H1 (cell line): Measurements from ENCODE around the gene KIZ. TPM values are rescaled to one million over a fixed set of nuclear protein-coding genes. Genes with fewer than 3 reads are reported as not detected.

Experiments used
- CTCF ChIA-PET: fragments of 300-600 bp; sonication (Branson Sonifier 250); formaldehyde crosslinking; loops from one replicate; lab custom pipeline; 2021; ENCODE audit not compliant: partially characterized antibody; lab: Charles Lee
- POLR2A ChIA-PET: fragments of 300-600 bp; sonication (Branson Sonifier 250); formaldehyde crosslinking; loops from one replicate; lab custom pipeline; 2021; ENCODE audit warnings: inconsistent platforms; ENCODE audit not compliant: partially characterized antibody; lab: Charles Lee
- DNase-seq, 2 experiments: peaks; one replicate each; pipeline versions ENCODE4 v3.0.0 to v3.0.0-alpha.2; 2010 to 2022; ENCODE audit warnings: low spot score in 2 of 2, low read depth in 1 of 2, mixed read lengths in 1 of 2
- FAIRE-seq: peaks from 2 replicates; lab custom pipeline; 2011; peaks lifted over from hg19 to GRCh38; lab: Jason Lieb, UNC
- H2AFZ ChIP-seq: 2 replicates; pipeline ENCODE4 v1.8.1; 2012; ENCODE audit warnings: low read length, inconsistent platforms
- H2AK5ac ChIP-seq: 2 replicates; pipeline ENCODE4 v1.6.1; 2013; ENCODE audit warnings: low read depth, low read length
- H2BK120ac ChIP-seq: replicated peaks from 2 replicates; pipeline ENCODE3; 2013; ENCODE audit warnings: low read depth, low read length, inconsistent platforms
- H2BK12ac ChIP-seq: 2 replicates; pipeline ENCODE4 v1.6.1; 2013; ENCODE audit warnings: low read depth, low read length
- H2BK15ac ChIP-seq: 2 replicates; pipeline ENCODE4 v1.6.1; 2013; ENCODE audit warnings: low read length
- H2BK20ac ChIP-seq: 2 replicates; pipeline ENCODE4 v1.6.1; 2013; ENCODE audit warnings: low read length
- H2BK5ac ChIP-seq: 2 replicates; pipeline ENCODE4 v1.6.1; 2013; ENCODE audit warnings: low read depth, low read length
- H3K14ac ChIP-seq: 2 replicates; pipeline ENCODE4 v1.6.1; 2013; ENCODE audit warnings: inconsistent platforms; ENCODE audit not compliant: insufficient read length
- H3K18ac ChIP-seq: 2 replicates; pipeline ENCODE4 v1.6.1; 2013; ENCODE audit warnings: low read length; ENCODE audit errors: extremely low read depth
- H3K23ac ChIP-seq: 2 replicates; pipeline ENCODE4 v1.6.1; 2013; ENCODE audit warnings: inconsistent platforms; ENCODE audit not compliant: insufficient read length
- H3K23me2 ChIP-seq: 2 replicates; pipeline ENCODE4 v1.6.1; 2013; ENCODE audit warnings: low read depth, low read length
- H3K27ac ChIP-seq: 2 replicates; pipeline ENCODE4 v1.6.1; 2011; ENCODE audit warnings: low read depth, low read length, inconsistent platforms
- H3K27me3 ChIP-seq, 4 experiments: replicated peaks in 1 of 4; 1 replicate in 1 of 4; 2 replicates in 3 of 4; pipeline versions ENCODE4 v1.6.1 to v1.8.1; 2011 to 2013; ENCODE audit warnings: low read length in 3 of 4, mild to moderate bottlenecking in 3 of 4, inconsistent platforms in 2 of 4, mixed read lengths in 2 of 4, moderate library complexity in 1 of 4; ENCODE audit not compliant: control insufficient read depth in 3 of 4, insufficient read depth in 3 of 4; ENCODE audit errors: extremely low read depth in 1 of 4
- H3K36me3 ChIP-seq, 4 experiments: 2 replicates each; pipeline versions ENCODE4 v1.6.1 to v1.8.1; 2011 to 2013; ENCODE audit warnings: mild to moderate bottlenecking in 4 of 4, low read length in 3 of 4, moderate library complexity in 2 of 4, control low read depth in 1 of 4, inconsistent platforms in 1 of 4; ENCODE audit not compliant: insufficient read depth in 4 of 4, control insufficient read depth in 2 of 4
- H3K4ac ChIP-seq: replicated peaks from 2 replicates; pipeline ENCODE3; 2013; ENCODE audit warnings: low read length, low read depth, mixed read lengths, inconsistent platforms; ENCODE audit not compliant: insufficient read length
- H3K4me1 ChIP-seq, 4 experiments: replicated peaks in 1 of 4; 1 replicate in 1 of 4; 2 replicates in 3 of 4; pipeline versions ENCODE4 v1.6.1 to v1.8.1; 2011 to 2013; ENCODE audit warnings: low read length in 3 of 4, inconsistent platforms in 2 of 4, mixed read lengths in 1 of 4; ENCODE audit not compliant: insufficient read depth in 4 of 4, control insufficient read depth in 3 of 4
- H3K4me2 ChIP-seq, 2 experiments: 2 replicates each; pipeline versions ENCODE4 v1.6.1 to v1.8.1; 2011 to 2013; ENCODE audit warnings: low read depth in 2 of 2, low read length in 2 of 2, control low read depth in 1 of 2, inconsistent platforms in 1 of 2, mild to moderate bottlenecking in 1 of 2; ENCODE audit not compliant: insufficient read depth in 1 of 2
- H3K4me3 ChIP-seq, 4 experiments: fragments of 200-600, 300-600 bp in 1 of 4; sonication (generic), shearing (Covaris generic), sonication (Bioruptor Twin) in 1 of 4; 2 replicates each; pipeline versions ENCODE4 v1.5.1 to v1.8.1; 2011 to 2016; ENCODE audit warnings: low read length in 4 of 4, low read depth in 3 of 4, control low read depth in 2 of 4, inconsistent platforms in 2 of 4, mild to moderate bottlenecking in 2 of 4, mixed read lengths in 1 of 4, moderate library complexity in 1 of 4; ENCODE audit not compliant: insufficient read depth in 2 of 4; ENCODE audit errors: extremely low read depth in 1 of 4
- H3K56ac ChIP-seq: replicated peaks from 2 replicates; pipeline ENCODE3; 2013; ENCODE audit warnings: low read depth, mild to moderate bottlenecking, mixed read lengths, low read length, inconsistent platforms; ENCODE audit not compliant: insufficient read length
- H3K79me1 ChIP-seq: 2 replicates; pipeline ENCODE4 v1.6.1; 2013; ENCODE audit warnings: low read depth, low read length, control low read depth
- H3K79me2 ChIP-seq, 2 experiments: 2 replicates each; pipeline versions ENCODE4 v1.6.1 to v1.8.1; 2012 to 2013; ENCODE audit warnings: low read length in 2 of 2, mild to moderate bottlenecking in 2 of 2, inconsistent platforms in 1 of 2; ENCODE audit not compliant: insufficient read depth in 2 of 2, control insufficient read depth in 1 of 2
- H3K9ac ChIP-seq, 4 experiments: replicated peaks in 1 of 4; 1 replicate in 1 of 4; 2 replicates in 3 of 4; pipeline versions ENCODE4 v1.6.1 to v1.8.1; 2011 to 2013; ENCODE audit warnings: low read depth in 3 of 4, low read length in 3 of 4, control low read depth in 2 of 4, mild to moderate bottlenecking in 2 of 4, moderate library complexity in 2 of 4, inconsistent platforms in 1 of 4; ENCODE audit errors: extremely low read depth in 1 of 4
- H3K9me3 ChIP-seq, 2 experiments: 2 replicates each; pipeline versions ENCODE4 v1.6.1 to v1.8.1; 2012 to 2013; ENCODE audit warnings: mild to moderate bottlenecking in 2 of 2, moderate library complexity in 2 of 2, control low read depth in 1 of 2, inconsistent platforms in 1 of 2, low read depth in 1 of 2, low read length in 1 of 2, mixed read lengths in 1 of 2; ENCODE audit not compliant: insufficient read depth in 2 of 2
- H4K20me1 ChIP-seq, 2 experiments: replicated peaks in 1 of 2; 2 replicates each; pipeline versions ENCODE3 to v1.8.1; 2011 to 2013; ENCODE audit warnings: inconsistent platforms in 2 of 2, low read length in 2 of 2, mild to moderate bottlenecking in 1 of 2; ENCODE audit not compliant: insufficient read depth in 2 of 2, control insufficient read depth in 1 of 2
- H4K5ac ChIP-seq: 2 replicates; pipeline ENCODE4 v1.6.1; 2013; ENCODE audit warnings: low read length, low read depth, mixed read lengths, inconsistent platforms; ENCODE audit not compliant: insufficient read length
- H4K8ac ChIP-seq: 2 replicates; pipeline ENCODE4 v1.8.0; 2013; ENCODE audit warnings: mild to moderate bottlenecking, moderate library complexity, low read length, inconsistent platforms; ENCODE audit not compliant: insufficient read depth; ENCODE audit errors: extremely low read depth
- H4K91ac ChIP-seq: replicated peaks from 2 replicates; pipeline ENCODE3; 2013; ENCODE audit warnings: low read length, mixed read lengths, inconsistent platforms; ENCODE audit not compliant: insufficient read length
- CHD1 ChIP-seq: IDR thresholded peaks from 2 replicates; pipeline ENCODE4 v1.6.1; 2012; ENCODE audit warnings: low read depth, low read length, improper control_type of control experiment
- CHD2 ChIP-seq: IDR thresholded peaks from 2 replicates; pipeline ENCODE4 v1.6.1; 2012; ENCODE audit warnings: low read length, improper control_type of control experiment
- HDAC2 ChIP-seq, 2 experiments: fragments of 300-600 bp in 1 of 2; sonication (generic) in 1 of 2; IDR thresholded peaks; 2 replicates each; pipeline ENCODE4 v1.6.1; 2011 to 2012; ENCODE audit warnings: low read depth in 2 of 2, low read length in 2 of 2, mild to moderate bottlenecking in 2 of 2, moderate library complexity in 2 of 2, borderline replicate concordance in 1 of 2, inconsistent platforms in 1 of 2
- POLR2A ChIP-seq, 2 experiments: IDR thresholded peaks; 1 replicate in 1 of 2; 2 replicates in 1 of 2; pipeline ENCODE4 v1.6.1; 2011; ENCODE audit warnings: low read depth in 2 of 2, low read length in 2 of 2, mild to moderate bottlenecking in 2 of 2; ENCODE audit errors: control extremely low read depth in 1 of 2
- POU5F1 ChIP-seq: IDR thresholded peaks from 2 replicates; pipeline ENCODE4 v1.6.1; 2011; ENCODE audit warnings: low read depth, mild to moderate bottlenecking, low read length, moderate library complexity
- TAF1 ChIP-seq: IDR thresholded peaks from 2 replicates; pipeline ENCODE4 v1.6.1; 2011; ENCODE audit warnings: mild to moderate bottlenecking, low read depth, low read length
- TBP ChIP-seq: IDR thresholded peaks from 2 replicates; pipeline ENCODE4 v1.6.1; 2011; ENCODE audit warnings: low read depth, low read length, improper control_type of control experiment
- TCF12 ChIP-seq: IDR thresholded peaks from 2 replicates; pipeline ENCODE4 v1.6.1; 2011; ENCODE audit warnings: low read depth, mild to moderate bottlenecking, low read length
- WGBS, 2 experiments: shearing (Covaris generic) in 1 of 2; methylation state at CpG; one replicate each; pipeline versions ENCODE4 v1.1.6 to v1.1.7; 2013 to 2015; ENCODE audit warnings: low lambda C conversion rate in 2 of 2, mixed read lengths in 2 of 2, inconsistent platforms in 1 of 2, low coverage in 1 of 2, missing lambda C conversion rate in 1 of 2; ENCODE audit not compliant: insufficient replicate concordance in 2 of 2, insufficient coverage in 1 of 2, insufficient read length in 1 of 2; ENCODE audit errors: extremely low coverage in 1 of 2, missing lambda C conversion rate in 1 of 2; 5-methylcytosine and 5-hydroxymethylcytosine counted together
- polyA plus RNA-seq, 7 experiments: library from polyadenylated mRNA; depleted of rRNA in 3 of 7; stranded (reverse) in 5 of 7; unstranded in 2 of 7; fragments of >200 nt in 5 of 7; fragments of 200-250 nt in 2 of 7; gene quantifications; 1 replicate in 5 of 7; 2 replicates in 1 of 7; 4 replicates in 1 of 7; pipeline versions ENCODE4 v1.2.1 to v1.2.3, GENCODE V29; 2011 to 2013; ENCODE audit warnings: missing spikeins in 2 of 7, mixed read lengths in 2 of 7
- total RNA-seq: library from RNA; stranded (reverse); fragmentation: NEBNext Ultra II Directional; extraction: Animal tissue kit (Norgen Biotek cat#: 25700); gene quantifications from 2 replicates; pipeline ENCODE4 v1.2.1, GENCODE V29; 2021
- TF ChIP-seq, protein P1 (sequence below): IDR thresholded peaks from 2 replicates; pipeline ENCODE4 v1.6.1; 2012; ENCODE audit warnings: inconsistent platforms
- TF ChIP-seq, protein P2 (sequence below): IDR thresholded peaks from 2 replicates; pipeline ENCODE4 v1.6.1; 2012; ENCODE audit warnings: low read length, inconsistent platforms

KIZ gene
- total and polyA plus RNA-seq, 2 of the 8 experiments (the other 6 are each of a cell fraction or from before 2014, with no cell fraction given): 13.0 to 51.7 TPM

DNA sequence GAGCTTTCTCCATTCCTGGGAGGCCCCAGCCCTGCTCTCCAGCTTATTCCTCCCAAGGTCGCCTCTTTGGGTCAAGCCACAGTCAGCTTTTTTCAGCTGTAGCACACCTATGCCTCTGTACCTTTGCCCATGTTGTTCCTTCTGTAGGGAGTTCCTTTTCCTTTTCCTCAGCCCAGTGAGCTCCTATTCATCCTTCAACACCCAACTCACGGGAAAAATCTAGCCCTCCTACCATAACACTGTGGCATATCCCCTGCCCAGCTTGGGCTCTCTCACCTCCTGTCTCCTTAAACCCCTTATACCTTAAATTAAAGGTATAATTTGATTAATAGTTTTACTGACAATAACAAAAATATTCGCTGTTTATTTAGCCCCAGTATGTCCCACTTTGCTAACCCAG lies 118.9 kb downstream of the KIZ start:
- Histone ChIP-seq H4K8ac (no peak overlapping the region), H2BK15ac (no peak overlapping the region), H3K79me1 (no peaks in the 10 kb centered on the region), H2AK5ac (no peak overlapping the region), H2BK120ac (no peak overlapping the region), H3K56ac (no peak overlapping the region), H2BK20ac (no peak overlapping the region), H2BK12ac (no peak overlapping the region), H3K79me2 (no peaks in the 10 kb centered on the region), H3K36me3 (0 out of 8 replicates have a peak, but pooled peaks cover 0 to 4% (median 0%) of the 10 kb centered on the region in 4 experiments), H3K4me2 (no peak overlapping the region), H3K9me3 (peaks cover 0 to 3% of the 10 kb centered on the region in 2 experiments; a peak in 2 of 4 replicates), H2AFZ (no peak overlapping the region), H3K14ac (no peak overlapping the region), H4K20me1 (no peaks in the 10 kb centered on the region), H3K4me3 (no peak overlapping the region), H3K4me1 (no peaks in the 10 kb centered on the region), H2BK5ac (no peak overlapping the region), H3K9ac (no peak overlapping the region), H4K91ac (no peak overlapping the region), H3K23ac (no peak overlapping the region), H4K5ac (no peak overlapping the region), H3K27ac (no peak overlapping the region), H3K27me3 (no peaks in the 10 kb centered on the region), H3K23me2 (no peaks in the 10 kb centered on the region), H3K18ac (no peak overlapping the region), H3K4ac (no peak overlapping the region)
- ChIA-PET POLR2A (interaction anchor here (1.2 kb wide), 1 partner anchor 13 kb away, joined by 3 read pairs; no protein-coding TSS in a partner anchor), CTCF (interaction anchor here (0.7 to 2.4 kb wide), 4 partner anchors 9 to 370 kb away, joined by 3 to 21 read pairs (median 3); no protein-coding TSS in a partner anchor)
- FAIRE-seq (no peak), DNase-seq (no peak)
- 87% methylated on average over 3 of the region's 3 CpGs; no CpG with 5 or more reads in 1 of the 2 experiments for WGBS, 2 experiments
- TF ChIP-seq TAF1 (no peak), TBP (no peak), HDAC2 (IDR thresholded peaks at IDR 0.05; ENCODE audit: borderline replicate concordance in 1 of 2, low read depth in 2 of 2, low read length in 2 of 2) (no peak), POU5F1 (no peak), TCF12 (no peak), CHD2 (no peak), CHD1 (no peak), POLR2A (IDR thresholded peaks at IDR 0.05; ENCODE audit: control extremely low read depth in 1 of 2, low read depth in 2 of 2, low read length in 2 of 2) (no peak)
- TF ChIP-seq, protein P1, sequence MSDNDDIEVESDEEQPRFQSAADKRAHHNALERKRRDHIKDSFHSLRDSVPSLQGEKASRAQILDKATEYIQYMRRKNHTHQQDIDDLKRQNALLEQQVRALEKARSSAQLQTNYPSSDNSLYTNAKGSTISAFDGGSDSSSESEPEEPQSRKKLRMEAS: no peak
- TF ChIP-seq, protein P2, sequence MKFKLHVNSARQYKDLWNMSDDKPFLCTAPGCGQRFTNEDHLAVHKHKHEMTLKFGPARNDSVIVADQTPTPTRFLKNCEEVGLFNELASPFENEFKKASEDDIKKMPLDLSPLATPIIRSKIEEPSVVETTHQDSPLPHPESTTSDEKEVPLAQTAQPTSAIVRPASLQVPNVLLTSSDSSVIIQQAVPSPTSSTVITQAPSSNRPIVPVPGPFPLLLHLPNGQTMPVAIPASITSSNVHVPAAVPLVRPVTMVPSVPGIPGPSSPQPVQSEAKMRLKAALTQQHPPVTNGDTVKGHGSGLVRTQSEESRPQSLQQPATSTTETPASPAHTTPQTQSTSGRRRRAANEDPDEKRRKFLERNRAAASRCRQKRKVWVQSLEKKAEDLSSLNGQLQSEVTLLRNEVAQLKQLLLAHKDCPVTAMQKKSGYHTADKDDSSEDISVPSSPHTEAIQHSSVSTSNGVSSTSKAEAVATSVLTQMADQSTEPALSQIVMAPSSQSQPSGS: no peak
